H9 (cell line): Measurements from ENCODE around the gene STAG2. TPM values are rescaled to one million over a fixed set of nuclear protein-coding genes. Genes with fewer than 3 reads are reported as not detected.

ENCODE experiments used
- DNase-seq: peaks from one replicate; pipeline ENCODE4 v3.0.0-alpha.2; 2017
- H2AFZ ChIP-seq: one replicate; pipeline ENCODE4 v1.6.1; 2013; ENCODE audit warnings: mild to moderate bottlenecking, low read length, control low read depth, moderate library complexity
- H2AK5ac ChIP-seq: 2 replicates; pipeline ENCODE4 v1.6.1; 2013; ENCODE audit warnings: low read length, control low read depth, mixed read lengths; ENCODE audit not compliant: insufficient read length
- H2BK120ac ChIP-seq: one replicate; pipeline ENCODE4 v1.6.1; 2013; ENCODE audit warnings: low read depth, mild to moderate bottlenecking, low read length, control low read depth, inconsistent platforms; ENCODE audit not compliant: poor library complexity, severe bottlenecking
- H2BK12ac ChIP-seq: 2 replicates; pipeline ENCODE4 v1.6.1; 2013; ENCODE audit warnings: low read length, control low read depth, mixed read lengths, low read depth; ENCODE audit not compliant: insufficient read length
- H2BK15ac ChIP-seq: 2 replicates; pipeline ENCODE4 v1.6.1; 2013; ENCODE audit warnings: low read depth, low read length, control low read depth
- H2BK20ac ChIP-seq: one replicate; pipeline ENCODE4 v1.6.1; 2013; ENCODE audit warnings: low read depth, mild to moderate bottlenecking, low read length, control low read depth, inconsistent platforms; ENCODE audit not compliant: poor library complexity, severe bottlenecking
- H2BK5ac ChIP-seq: 2 replicates; pipeline ENCODE4 v1.6.1; 2013; ENCODE audit warnings: low read length, control low read depth, mixed read lengths; ENCODE audit not compliant: insufficient read length
- H3K14ac ChIP-seq: 2 replicates; pipeline ENCODE4 v1.6.1; 2013; ENCODE audit warnings: low read length, control low read depth; ENCODE audit not compliant: insufficient read depth
- H3K18ac ChIP-seq: 2 replicates; pipeline ENCODE4 v1.6.1; 2013; ENCODE audit warnings: low read depth, mild to moderate bottlenecking, mixed read lengths, low read length, control low read depth; ENCODE audit not compliant: insufficient read length
- H3K23ac ChIP-seq: 2 replicates; pipeline ENCODE4 v1.6.1; 2013; ENCODE audit warnings: low read length, control low read depth, mixed read lengths, low read depth; ENCODE audit not compliant: insufficient read length
- H3K23me2 ChIP-seq: 2 replicates; pipeline ENCODE4 v1.6.1; 2013; ENCODE audit warnings: low read depth, mild to moderate bottlenecking, mixed read lengths, low read length, control low read depth; ENCODE audit not compliant: insufficient read length, poor library complexity, severe bottlenecking
- H3K27ac ChIP-seq: 2 replicates; pipeline ENCODE4 v1.5.1; 2013; ENCODE audit warnings: low read length, control low read depth, mixed read lengths, low read depth; ENCODE audit not compliant: insufficient read length
- H3K27me3 ChIP-seq: 2 replicates; pipeline ENCODE4 v1.6.1; 2013; ENCODE audit warnings: low read length, control low read depth, inconsistent platforms; ENCODE audit not compliant: insufficient read depth
- H3K4ac ChIP-seq: 2 replicates; pipeline ENCODE4 v1.6.1; 2013; ENCODE audit warnings: low read depth, mild to moderate bottlenecking, control low read depth, inconsistent platforms, low read length, moderate library complexity
- H3K4me1 ChIP-seq: 2 replicates; pipeline ENCODE4 v1.6.1; 2013; ENCODE audit warnings: low read length, control low read depth, inconsistent platforms; ENCODE audit not compliant: insufficient read depth
- H3K4me2 ChIP-seq: 2 replicates; pipeline ENCODE4 v1.6.1; 2013; ENCODE audit warnings: low read length, control low read depth, mixed read lengths; ENCODE audit not compliant: insufficient read length, insufficient read depth
- H3K56ac ChIP-seq: 2 replicates; pipeline ENCODE4 v1.6.1; 2013; ENCODE audit warnings: low read depth, mild to moderate bottlenecking, mixed read lengths, low read length, control low read depth; ENCODE audit not compliant: insufficient read length
- H3K79me1 ChIP-seq: 2 replicates; pipeline ENCODE4 v1.6.1; 2013; ENCODE audit warnings: low read depth, mild to moderate bottlenecking, moderate library complexity, low read length, control low read depth, inconsistent platforms; ENCODE audit not compliant: insufficient read depth, poor library complexity, severe bottlenecking
- H3K79me2 ChIP-seq: 2 replicates; pipeline ENCODE4 v1.6.1; 2013; ENCODE audit warnings: low read length, control low read depth, inconsistent platforms; ENCODE audit not compliant: insufficient read depth
- H3K9ac ChIP-seq: 2 replicates; pipeline ENCODE4 v1.6.1; 2013; ENCODE audit warnings: low read length, control low read depth, mixed read lengths; ENCODE audit not compliant: insufficient read length; ENCODE audit errors: extremely low read depth
- H3K9me3 ChIP-seq: one replicate; pipeline ENCODE4 v1.6.1; 2013; ENCODE audit warnings: low read depth, low read length, inconsistent platforms; ENCODE audit not compliant: control insufficient read depth
- H3T11ph ChIP-seq: one replicate; pipeline ENCODE4 v1.6.1; 2013; ENCODE audit warnings: mild to moderate bottlenecking, low read length, control low read depth, inconsistent platforms
- H4K20me1 ChIP-seq: one replicate; pipeline ENCODE4 v1.6.1; 2013; ENCODE audit not compliant: control insufficient read depth, insufficient read length, insufficient read depth
- H4K5ac ChIP-seq: 2 replicates; pipeline ENCODE4 v1.6.1; 2013; ENCODE audit warnings: low read depth, mild to moderate bottlenecking, mixed read lengths, low read length, control low read depth; ENCODE audit not compliant: insufficient read length
- H4K8ac ChIP-seq: replicated peaks from 2 replicates; pipeline ENCODE4 v1.6.1; 2013; ENCODE audit warnings: low read length, control low read depth, mixed read lengths, low read depth; ENCODE audit not compliant: insufficient read length
- H4K91ac ChIP-seq: 2 replicates; pipeline ENCODE4 v1.6.1; 2013; ENCODE audit warnings: low read depth, mild to moderate bottlenecking, moderate library complexity, mixed read lengths, low read length, control low read depth; ENCODE audit not compliant: insufficient read length
- H3K27ac Mint-ChIP-seq, 3 experiments: 2 replicates in 2 of 3; 3 replicates in 1 of 3; pipeline ENCODE4 v1.8.0; 2020 to 2021; ENCODE audit warnings: mixed read lengths in 3 of 3, mild to moderate bottlenecking in 1 of 3, moderate library complexity in 1 of 3
- H3K27me3 Mint-ChIP-seq: 2 replicates; pipeline ENCODE4 v1.8.0; 2021; ENCODE audit warnings: low read depth, mild to moderate bottlenecking, moderate library complexity, mixed read lengths
- H3K36me3 Mint-ChIP-seq, 3 experiments: 2 replicates in 2 of 3; 3 replicates in 1 of 3; pipeline ENCODE4 v1.8.0; 2020 to 2021; ENCODE audit warnings: low read depth in 3 of 3, mixed read lengths in 3 of 3; ENCODE audit not compliant: insufficient read depth in 1 of 3
- H3K4me1 Mint-ChIP-seq, 2 experiments: 2 replicates each; pipeline ENCODE4 v1.8.0; 2020; ENCODE audit warnings: mixed read lengths in 2 of 2
- H3K4me3 Mint-ChIP-seq, 2 experiments: 2 replicates in 1 of 2; 3 replicates in 1 of 2; pipeline ENCODE4 v1.8.0; 2020 to 2021; ENCODE audit warnings: mild to moderate bottlenecking in 2 of 2, mixed read lengths in 2 of 2, moderate library complexity in 1 of 2
- H3K9me3 Mint-ChIP-seq, 2 experiments: 2 replicates in 1 of 2; 3 replicates in 1 of 2; pipeline ENCODE4 v1.8.0; 2020; ENCODE audit warnings: mild to moderate bottlenecking in 2 of 2, mixed read lengths in 2 of 2, moderate library complexity in 1 of 2
- total RNA-seq: library from RNA; stranded (reverse); gene quantifications from 2 replicates; pipeline ENCODE4 v1.2.1, GENCODE V29; 2021
- TF ChIP-seq, protein P1 (sequence below): fragments of 200-600 bp; sonication (generic); conservative IDR thresholded peaks from 3 replicates; pipeline ENCODE4 v1.8.0; 2021; ENCODE audit warnings: antibody characterized with exemption, mild to moderate bottlenecking

STAG2 gene
- total RNA-seq, 1 experiment from 2014 or later = 81.6 TPM

DNA sequence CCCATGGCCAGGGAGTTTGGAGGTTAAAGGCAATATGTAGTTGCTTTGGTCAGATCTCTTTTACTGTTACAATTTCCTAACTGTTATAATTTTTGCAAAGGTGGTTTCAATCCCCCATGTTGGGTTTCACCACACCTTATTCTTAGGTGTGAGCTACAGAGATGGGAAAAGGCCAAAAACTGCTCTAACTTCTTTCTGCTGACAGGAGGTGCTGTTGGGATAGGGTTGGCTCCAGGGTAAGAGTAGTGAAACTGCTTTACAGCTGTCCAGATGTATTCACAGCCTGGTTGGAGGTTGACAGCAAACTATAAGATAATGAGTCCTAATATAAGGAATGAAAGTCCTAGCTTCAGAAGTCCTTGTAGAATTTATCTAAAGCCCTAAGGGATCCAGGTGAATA lies 189.7 kb downstream of the STAG2 start:
- Histone ChIP-seq H2BK12ac (no peak overlapping the region), H4K20me1 (no peaks in the 10 kb centered on the region), H2AK5ac (no peak overlapping the region), H3K23ac (no peak overlapping the region), H3K27me3 (no peaks in the 10 kb centered on the region), H3K23me2 (no peaks in the 10 kb centered on the region), H3K9ac (no peak overlapping the region), H3K4me2 (no peak overlapping the region), H3K4me1 (no peaks in the 10 kb centered on the region), H4K91ac (no peak overlapping the region), H4K5ac (no peak overlapping the region), H2BK5ac (no peak overlapping the region), H3K14ac (no peak overlapping the region), H2BK120ac (no peak overlapping the region), H3K9me3 (peaks cover 24% of the 10 kb centered on the region), H2BK15ac (no peak overlapping the region), H3T11ph (no peak overlapping the region), H2BK20ac (no peak overlapping the region), H3K4ac (no peak overlapping the region), H3K18ac (no peak overlapping the region), H3K27ac (no peak overlapping the region), H2AFZ (no peak overlapping the region), H3K79me2 (no peaks in the 10 kb centered on the region), H3K79me1 (no peaks in the 10 kb centered on the region), H4K8ac (no peak overlapping the region), H3K56ac (no peak overlapping the region)
- Mint-ChIP-seq H3K9me3 (peaks cover 45 to 61% of the 10 kb centered on the region in 2 experiments), H3K36me3 (peaks cover 10 to 17% (median 17%) of the 10 kb centered on the region in 3 experiments), H3K27me3 (peaks cover 2% of the 10 kb centered on the region), H3K4me3 (no peak overlapping the region), H3K27ac (no peak overlapping the region), H3K4me1 (0 out of 4 replicates have a peak, but pooled peaks cover 0 to 4% of the 10 kb centered on the region in 2 experiments)
- TF ChIP-seq, protein P1, sequence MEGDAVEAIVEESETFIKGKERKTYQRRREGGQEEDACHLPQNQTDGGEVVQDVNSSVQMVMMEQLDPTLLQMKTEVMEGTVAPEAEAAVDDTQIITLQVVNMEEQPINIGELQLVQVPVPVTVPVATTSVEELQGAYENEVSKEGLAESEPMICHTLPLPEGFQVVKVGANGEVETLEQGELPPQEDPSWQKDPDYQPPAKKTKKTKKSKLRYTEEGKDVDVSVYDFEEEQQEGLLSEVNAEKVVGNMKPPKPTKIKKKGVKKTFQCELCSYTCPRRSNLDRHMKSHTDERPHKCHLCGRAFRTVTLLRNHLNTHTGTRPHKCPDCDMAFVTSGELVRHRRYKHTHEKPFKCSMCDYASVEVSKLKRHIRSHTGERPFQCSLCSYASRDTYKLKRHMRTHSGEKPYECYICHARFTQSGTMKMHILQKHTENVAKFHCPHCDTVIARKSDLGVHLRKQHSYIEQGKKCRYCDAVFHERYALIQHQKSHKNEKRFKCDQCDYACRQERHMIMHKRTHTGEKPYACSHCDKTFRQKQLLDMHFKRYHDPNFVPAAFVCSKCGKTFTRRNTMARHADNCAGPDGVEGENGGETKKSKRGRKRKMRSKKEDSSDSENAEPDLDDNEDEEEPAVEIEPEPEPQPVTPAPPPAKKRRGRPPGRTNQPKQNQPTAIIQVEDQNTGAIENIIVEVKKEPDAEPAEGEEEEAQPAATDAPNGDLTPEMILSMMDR = no peak; the same call in 2 of the 3 replicates
- no peak for DNase-seq

Other genes starting within 250 kb of the STAG2 start
- 70.5 and 72.1 TPM in 2 replicates for gene THOC2, start 228.7 kb upstream of the STAG2 start, total RNA-seq
- 35.2 and 40.5 TPM in 2 replicates for gene XIAP, start 101.7 kb upstream of the STAG2 start, total RNA-seq